Cardiac fibroblast (primary cell): ENCODE results near the gene ZBED4.

Experiments
- DNase-seq, 2 donors: peaks; one replicate each; pipeline versions ENCODE4 v3.0.0 to v3.0.0-alpha.2; 2010; ENCODE audit warnings: low read depth in 2 of 2
- H3K4me3 ChIP-seq, 2 donors: replicated peaks in 1 of 2; 1 replicate in 1 of 2; 2 replicates in 1 of 2; pipeline ENCODE4 v1.5.1; 2011; ENCODE audit warnings: low read depth in 2 of 2, low read length in 2 of 2, mild to moderate bottlenecking in 2 of 2, moderate library complexity in 1 of 2
- CTCF ChIP-seq: IDR thresholded peaks from one replicate; pipeline ENCODE4 v1.5.1; 2011; ENCODE audit warnings: low read depth, mild to moderate bottlenecking, low read length, inconsistent platforms

Gene ZBED4

GRCh38 chr22:49827271-49827852, 26.3 kb upstream of the ZBED4 start:
- TF ChIP-seq CTCF = no peak
- peak; percentile 13 to 32 for DNase-seq
- H3K4me3 ChIP-seq = peak overlapping the region; percentile 59 to 73

- TF ChIP-seq CTCF = no peak
- peak within 1 kb of the TSS; percentile 59 to 73 for H3K4me3 ChIP-seq
- DNase-seq = peak; percentile 53 to 73
Measured at GRCh38 chr22:49827853-49828598, 25.6 kb upstream of the ZBED4 start, which contains the start of gene BRD1. Gene BRD1, minus strand, starts transcription at chr22:49827873. Its CDS starts 3,556 bp downstream, at chr22:49824317.

- DNase-seq = no peak
- H3K4me3 ChIP-seq = no peak overlapping the region
- no peak for TF ChIP-seq CTCF
Measured at GRCh38 chr22:49828599-49828965, 25.1 kb upstream of the ZBED4 start.

GRCh38 chr22:49829044-49829853, 24.4 kb upstream of the ZBED4 start:
- no peak for DNase-seq
- no peak overlapping the region for H3K4me3 ChIP-seq

GRCh38 chr22:49833340-49834007, 20.2 kb upstream of the ZBED4 start:
- no peak for DNase-seq
- H3K4me3 ChIP-seq = no peak overlapping the region
- TF ChIP-seq CTCF = no peak

More at GRCh38 chr22:49829044-49829853, 24.4 kb upstream of the ZBED4 start:
- no peak for TF ChIP-seq CTCF
